ENCODE results near the gene STX17.

DNA sequence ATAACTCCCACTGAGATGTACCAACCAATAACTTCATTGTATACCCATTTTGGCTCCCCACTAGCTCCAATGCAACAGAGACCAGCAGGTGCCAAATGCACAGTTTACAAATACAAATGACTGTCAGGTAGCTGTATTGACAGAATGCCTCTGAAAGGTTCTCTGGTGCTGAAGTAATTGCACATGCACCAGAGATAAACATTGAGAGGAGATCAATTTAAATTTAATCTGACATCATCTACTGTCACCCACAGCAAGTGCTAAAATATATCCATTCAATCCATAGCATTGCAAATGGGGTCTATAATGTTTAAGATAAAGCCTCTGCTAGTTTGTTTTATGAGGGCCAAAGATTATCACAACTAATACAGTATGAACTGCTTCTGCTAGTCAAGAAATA is 80.2 kb downstream of the STX17 start:
- TF ChIP-seq, protein P1, sequence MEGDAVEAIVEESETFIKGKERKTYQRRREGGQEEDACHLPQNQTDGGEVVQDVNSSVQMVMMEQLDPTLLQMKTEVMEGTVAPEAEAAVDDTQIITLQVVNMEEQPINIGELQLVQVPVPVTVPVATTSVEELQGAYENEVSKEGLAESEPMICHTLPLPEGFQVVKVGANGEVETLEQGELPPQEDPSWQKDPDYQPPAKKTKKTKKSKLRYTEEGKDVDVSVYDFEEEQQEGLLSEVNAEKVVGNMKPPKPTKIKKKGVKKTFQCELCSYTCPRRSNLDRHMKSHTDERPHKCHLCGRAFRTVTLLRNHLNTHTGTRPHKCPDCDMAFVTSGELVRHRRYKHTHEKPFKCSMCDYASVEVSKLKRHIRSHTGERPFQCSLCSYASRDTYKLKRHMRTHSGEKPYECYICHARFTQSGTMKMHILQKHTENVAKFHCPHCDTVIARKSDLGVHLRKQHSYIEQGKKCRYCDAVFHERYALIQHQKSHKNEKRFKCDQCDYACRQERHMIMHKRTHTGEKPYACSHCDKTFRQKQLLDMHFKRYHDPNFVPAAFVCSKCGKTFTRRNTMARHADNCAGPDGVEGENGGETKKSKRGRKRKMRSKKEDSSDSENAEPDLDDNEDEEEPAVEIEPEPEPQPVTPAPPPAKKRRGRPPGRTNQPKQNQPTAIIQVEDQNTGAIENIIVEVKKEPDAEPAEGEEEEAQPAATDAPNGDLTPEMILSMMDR (IDR thresholded peaks at IDR 0.05) = no peak
- TF ChIP-seq POLR2AphosphoS5 (IDR thresholded peaks at IDR 0.05) = no peak
- no peak for TF ChIP-seq POLR2A (IDR thresholded peaks at IDR 0.05)

Measured in breast epithelium (tissue), 3 donors.